ENCODE data around the gene RFK. TPM values are rescaled to one million over a fixed set of nuclear protein-coding genes. Genes with fewer than 3 reads are reported as not detected.

RFK gene
- total RNA-seq, 4 donors from 2014 or later = 18.0 to 48.3 (median 24.9) TPM

DNA sequence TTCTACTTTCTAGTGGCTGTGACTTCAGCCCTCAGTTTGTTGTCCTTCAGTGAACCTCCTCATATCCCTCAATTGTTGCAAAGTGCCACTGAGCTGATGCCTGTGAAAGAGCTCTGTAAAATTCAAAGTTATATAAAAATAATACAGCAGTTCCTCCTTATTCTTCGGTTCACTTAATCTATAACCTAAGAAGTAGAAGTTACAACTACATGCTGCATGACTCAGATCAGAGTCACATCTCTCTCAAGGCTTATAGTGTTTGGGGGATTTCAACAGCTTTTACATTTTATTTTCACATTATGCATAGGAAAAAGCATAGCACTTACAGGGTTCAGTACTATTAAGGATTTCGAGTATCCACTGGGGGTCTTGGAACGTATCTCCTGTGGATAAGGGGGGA lies 39.6 kb upstream of the RFK start:
- Histone ChIP-seq H3K4me1 (no peaks in the 10 kb centered on the region), H3K27ac (no peak overlapping the region), H3K36me3 (no peaks in the 10 kb centered on the region), H3K4me3 (no peak overlapping the region), H3K9me3 (no peaks in the 10 kb centered on the region), H3K27me3 (no peaks in the 10 kb centered on the region)
- DNase-seq = no peak
- TF ChIP-seq CTCF (IDR thresholded peaks at IDR 0.05) (no peak), POLR2A (IDR thresholded peaks at IDR 0.05) (no peak)

DNA sequence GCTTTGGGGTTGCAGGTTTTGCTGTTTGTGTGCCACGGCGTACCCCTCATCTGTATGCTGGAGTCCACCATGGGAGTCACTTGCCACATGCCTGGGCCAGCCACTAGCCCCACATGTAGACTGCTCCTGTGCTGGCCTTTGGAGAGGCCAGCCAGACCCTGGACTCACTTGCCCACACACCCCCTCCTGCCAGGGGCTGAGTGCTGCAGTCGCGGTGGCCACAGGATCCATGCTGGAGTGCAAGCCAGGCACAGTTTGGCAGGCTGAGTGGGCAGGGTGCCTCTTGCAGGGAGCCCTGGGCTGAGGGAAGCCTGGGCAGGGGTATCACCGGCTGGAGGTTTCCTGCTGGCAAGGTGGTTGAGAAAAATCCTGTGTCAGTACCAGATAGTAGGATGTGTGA lies 39.2 kb upstream of the RFK start:
- Histone ChIP-seq H3K4me3 (no peak overlapping the region), H3K27me3 (no peaks in the 10 kb centered on the region), H3K36me3 (no peaks in the 10 kb centered on the region), H3K9me3 (no peaks in the 10 kb centered on the region), H3K27ac (no peak overlapping the region), H3K4me1 (no peaks in the 10 kb centered on the region)
- TF ChIP-seq CTCF (IDR thresholded peaks at IDR 0.05) = no peak
- TF ChIP-seq POLR2A (IDR thresholded peaks at IDR 0.05) = no peak
- DNase-seq = no peak

- Histone ChIP-seq H3K36me3 (no peaks in the 10 kb centered on the region), H3K27me3 (no peaks in the 10 kb centered on the region), H3K4me1 (no peaks in the 10 kb centered on the region), H3K27ac (no peak overlapping the region), H3K9me3 (no peaks in the 10 kb centered on the region), H3K4me3 (no peak overlapping the region)
- DNase-seq = no peak
- TF ChIP-seq POLR2A (IDR thresholded peaks at IDR 0.05) (no peak), CTCF (IDR thresholded peaks at IDR 0.05) (no peak)
Observed at GRCh38 chr9:76431601-76432000, 37.4 kb upstream of the RFK start.

- Histone ChIP-seq H3K27ac (no peak overlapping the region), H3K4me1 (no peaks in the 10 kb centered on the region), H3K36me3 (no peaks in the 10 kb centered on the region), H3K27me3 (no peaks in the 10 kb centered on the region), H3K4me3 (no peak overlapping the region), H3K9me3 (no peaks in the 10 kb centered on the region)
- DNase-seq = no peak
- TF ChIP-seq CTCF (IDR thresholded peaks at IDR 0.05) = no peak
- no peak for TF ChIP-seq POLR2A (IDR thresholded peaks at IDR 0.05)
Observed at GRCh38 chr9:76426807-76427419, 32.7 kb upstream of the RFK start.

DNA sequence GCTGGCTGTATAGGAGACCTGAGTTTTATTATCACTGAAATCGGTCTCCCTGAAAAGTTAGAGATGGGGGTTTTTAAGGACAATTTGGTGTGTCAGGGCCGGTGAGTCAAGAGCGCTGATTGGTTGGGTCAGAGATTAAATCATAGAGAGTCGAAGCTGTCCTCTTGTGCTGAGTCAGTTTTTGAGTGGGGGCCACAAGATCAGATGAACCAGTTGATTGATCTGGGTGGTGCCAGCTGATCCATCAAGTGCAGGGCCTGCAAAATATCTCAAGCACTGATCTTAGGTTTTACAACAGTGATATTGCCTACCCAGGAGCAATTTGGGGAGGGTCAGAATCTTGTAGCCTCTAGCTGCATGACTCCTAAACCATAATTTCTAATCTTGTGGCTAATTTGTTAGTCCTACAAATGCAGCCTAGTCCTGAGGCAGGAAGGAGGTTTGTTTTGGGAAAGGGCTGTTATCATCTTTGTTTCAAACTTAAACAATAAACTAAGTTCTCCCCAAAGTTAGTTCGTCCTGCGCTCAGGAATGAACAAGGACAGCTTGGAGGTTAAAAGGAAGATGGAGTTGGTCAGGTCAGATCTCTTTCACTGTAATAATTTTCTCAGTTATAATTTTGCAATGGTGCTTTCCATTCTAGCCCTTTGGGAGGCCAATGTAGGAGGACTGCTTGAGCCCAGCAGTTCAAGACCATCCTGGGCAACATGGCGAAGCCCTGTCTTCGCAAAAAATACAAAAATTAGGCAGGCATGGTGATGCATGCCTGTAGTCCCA lies 31.6 kb upstream of the RFK start:
- DNase-seq = no peak
- Histone ChIP-seq H3K4me1 (no peaks in the 10 kb centered on the region), H3K4me3 (no peak overlapping the region), H3K27me3 (no peaks in the 10 kb centered on the region), H3K27ac (no peak overlapping the region), H3K36me3 (no peaks in the 10 kb centered on the region), H3K9me3 (no peaks in the 10 kb centered on the region)
- TF ChIP-seq POLR2A (IDR thresholded peaks at IDR 0.05) (no peak), CTCF (IDR thresholded peaks at IDR 0.05) (no peak)

All from Peyer's patch (tissue), 4 donors.